ENCODE measurements around the gene SOX10.

The SOX10 gene

DNA sequence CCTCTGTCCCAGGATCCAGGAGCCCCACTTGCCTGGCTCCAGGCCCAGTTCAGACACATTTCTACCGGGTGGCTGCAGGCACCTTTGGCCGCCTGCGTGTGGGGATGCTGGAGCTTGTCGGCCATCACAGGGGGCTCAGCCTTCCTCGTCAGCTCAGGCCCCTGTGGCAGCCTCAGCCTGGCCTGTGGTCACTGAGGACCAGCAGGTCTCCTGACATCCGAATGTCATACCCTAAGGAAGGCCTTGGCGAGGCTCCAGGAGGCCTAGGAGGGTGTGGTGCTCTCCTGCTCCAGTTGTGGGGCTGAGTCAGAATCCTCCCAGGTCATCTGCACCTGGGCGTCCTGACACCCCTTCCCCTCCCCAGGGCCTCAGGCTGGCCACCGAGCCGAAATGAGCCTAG lies 14.9 kb upstream of the SOX10 start:
- no peak overlapping the region for H3K4me3 ChIP-seq (ENCODE audit: low read depth, low read length)
- DNase-seq (ENCODE audit: low read depth): no peak
- TF ChIP-seq MYC (IDR thresholded peaks at IDR 0.05; ENCODE audit: low read depth, low read length) (no peak), POLR2A (IDR thresholded peaks at IDR 0.05; ENCODE audit: extremely low read depth, insufficient read length) (no peak)
- TF ChIP-seq, protein P1, sequence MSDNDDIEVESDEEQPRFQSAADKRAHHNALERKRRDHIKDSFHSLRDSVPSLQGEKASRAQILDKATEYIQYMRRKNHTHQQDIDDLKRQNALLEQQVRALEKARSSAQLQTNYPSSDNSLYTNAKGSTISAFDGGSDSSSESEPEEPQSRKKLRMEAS (IDR thresholded peaks at IDR 0.05; ENCODE audit: low read depth, low read length): no peak
- TF ChIP-seq, protein P2, sequence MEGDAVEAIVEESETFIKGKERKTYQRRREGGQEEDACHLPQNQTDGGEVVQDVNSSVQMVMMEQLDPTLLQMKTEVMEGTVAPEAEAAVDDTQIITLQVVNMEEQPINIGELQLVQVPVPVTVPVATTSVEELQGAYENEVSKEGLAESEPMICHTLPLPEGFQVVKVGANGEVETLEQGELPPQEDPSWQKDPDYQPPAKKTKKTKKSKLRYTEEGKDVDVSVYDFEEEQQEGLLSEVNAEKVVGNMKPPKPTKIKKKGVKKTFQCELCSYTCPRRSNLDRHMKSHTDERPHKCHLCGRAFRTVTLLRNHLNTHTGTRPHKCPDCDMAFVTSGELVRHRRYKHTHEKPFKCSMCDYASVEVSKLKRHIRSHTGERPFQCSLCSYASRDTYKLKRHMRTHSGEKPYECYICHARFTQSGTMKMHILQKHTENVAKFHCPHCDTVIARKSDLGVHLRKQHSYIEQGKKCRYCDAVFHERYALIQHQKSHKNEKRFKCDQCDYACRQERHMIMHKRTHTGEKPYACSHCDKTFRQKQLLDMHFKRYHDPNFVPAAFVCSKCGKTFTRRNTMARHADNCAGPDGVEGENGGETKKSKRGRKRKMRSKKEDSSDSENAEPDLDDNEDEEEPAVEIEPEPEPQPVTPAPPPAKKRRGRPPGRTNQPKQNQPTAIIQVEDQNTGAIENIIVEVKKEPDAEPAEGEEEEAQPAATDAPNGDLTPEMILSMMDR (IDR thresholded peaks at IDR 0.05; ENCODE audit: low read depth, low read length): no peak

DNA sequence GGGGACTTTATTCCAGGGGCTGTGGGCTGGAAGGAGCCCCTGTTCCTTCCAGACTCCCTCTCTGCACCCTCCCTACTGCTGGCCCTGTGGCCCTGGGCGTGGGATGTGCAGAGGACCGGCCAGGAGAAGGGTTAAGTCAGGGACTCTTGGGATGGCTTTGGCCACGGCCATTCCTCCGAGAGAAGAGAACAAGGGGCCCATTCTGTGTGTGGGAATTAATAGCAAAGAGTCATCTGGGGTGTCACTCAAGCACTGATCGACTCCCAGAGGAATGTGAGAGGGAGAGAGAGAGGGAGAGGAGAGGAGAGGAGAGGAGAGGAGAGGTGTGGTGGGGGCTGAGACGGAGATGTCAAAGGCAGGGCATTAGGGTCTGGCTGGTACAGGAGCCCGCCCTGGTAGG lies 14.2 kb upstream of the SOX10 start:
- no peak overlapping the region for H3K4me3 ChIP-seq (ENCODE audit: low read depth, low read length)
- DNase-seq (ENCODE audit: low read depth): no peak
- TF ChIP-seq MYC (IDR thresholded peaks at IDR 0.05; ENCODE audit: low read depth, low read length) (no peak), POLR2A (IDR thresholded peaks at IDR 0.05; ENCODE audit: extremely low read depth, insufficient read length) (no peak)
- TF ChIP-seq, protein P2 (IDR thresholded peaks at IDR 0.05; ENCODE audit: low read depth, low read length): no peak
- TF ChIP-seq, protein P1 (IDR thresholded peaks at IDR 0.05; ENCODE audit: low read depth, low read length): no peak

DNA sequence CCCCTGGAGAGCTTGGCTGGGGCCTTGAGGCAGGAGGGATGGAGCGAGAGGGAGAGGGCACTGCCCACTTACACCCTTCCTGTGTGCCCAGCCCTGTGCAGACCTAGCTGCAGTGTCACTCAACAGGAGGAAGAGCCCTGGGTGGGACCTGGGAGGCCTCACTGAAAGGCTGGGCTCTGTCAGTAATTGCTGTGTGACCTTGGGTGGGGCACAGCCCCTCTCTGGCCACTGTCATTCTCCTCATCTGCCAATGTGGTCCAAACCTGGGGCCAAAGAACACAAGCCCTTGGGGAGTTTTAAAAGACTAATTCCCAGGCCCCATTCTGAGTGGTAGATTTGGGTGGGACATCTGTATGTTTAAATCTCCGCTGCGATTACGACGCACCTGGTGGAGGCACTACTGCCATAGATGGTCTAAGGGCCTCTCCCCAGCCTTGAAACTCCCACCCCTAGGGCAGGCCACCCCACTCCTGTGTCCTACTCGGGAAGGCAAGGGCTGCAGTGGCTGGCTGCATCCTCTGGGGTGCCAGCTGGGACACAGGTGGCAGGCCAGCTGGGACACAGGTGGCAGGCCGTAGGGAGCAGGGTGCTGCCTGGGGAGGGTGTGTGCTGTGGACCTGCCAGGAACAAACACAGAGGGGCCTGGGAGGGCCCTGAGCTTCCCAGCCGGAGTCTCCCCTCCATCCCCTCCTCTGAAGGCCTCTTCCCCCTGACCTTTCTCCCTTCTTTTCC lies 12.3 kb upstream of the SOX10 start:
- TF ChIP-seq POLR2A (IDR thresholded peaks at IDR 0.05; ENCODE audit: extremely low read depth, insufficient read length) (no peak), MYC (IDR thresholded peaks at IDR 0.05; ENCODE audit: low read depth, low read length) (no peak)
- TF ChIP-seq, protein P2 (IDR thresholded peaks at IDR 0.05; ENCODE audit: low read depth, low read length): no peak
- TF ChIP-seq, protein P1 (IDR thresholded peaks at IDR 0.05; ENCODE audit: low read depth, low read length): no peak
- DNase-seq (ENCODE audit: low read depth): no peak
- no peak overlapping the region for H3K4me3 ChIP-seq (ENCODE audit: low read depth, low read length)

DNA sequence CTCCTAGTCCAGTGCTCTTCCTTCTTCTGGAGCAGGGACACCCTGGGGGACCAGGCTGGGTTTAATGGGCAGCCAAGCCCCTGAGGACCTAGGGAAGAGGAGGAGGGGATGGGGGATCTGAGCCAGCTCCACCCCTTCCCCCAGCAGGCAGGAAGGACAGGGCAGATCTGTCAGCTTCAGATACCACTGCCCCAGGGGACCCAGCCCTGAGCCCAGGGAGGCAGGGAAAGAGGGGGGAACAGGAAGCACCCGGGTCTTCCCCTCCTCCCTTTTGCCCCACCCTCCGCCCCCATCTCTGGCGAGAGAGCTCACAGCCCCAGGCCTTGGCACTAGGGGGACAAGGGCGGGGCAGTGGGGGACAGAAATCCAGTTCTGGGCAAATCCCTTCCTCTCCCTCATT lies 11.7 kb upstream of the SOX10 start:
- TF ChIP-seq, protein P2 (IDR thresholded peaks at IDR 0.05; ENCODE audit: low read depth, low read length): no peak
- TF ChIP-seq, protein P1 (IDR thresholded peaks at IDR 0.05; ENCODE audit: low read depth, low read length): no peak
- TF ChIP-seq MYC (IDR thresholded peaks at IDR 0.05; ENCODE audit: low read depth, low read length) (no peak), POLR2A (IDR thresholded peaks at IDR 0.05; ENCODE audit: extremely low read depth, insufficient read length) (no peak)
- DNase-seq (ENCODE audit: low read depth): peak; percentile 91
- no peak overlapping the region for H3K4me3 ChIP-seq (ENCODE audit: low read depth, low read length)

DNA sequence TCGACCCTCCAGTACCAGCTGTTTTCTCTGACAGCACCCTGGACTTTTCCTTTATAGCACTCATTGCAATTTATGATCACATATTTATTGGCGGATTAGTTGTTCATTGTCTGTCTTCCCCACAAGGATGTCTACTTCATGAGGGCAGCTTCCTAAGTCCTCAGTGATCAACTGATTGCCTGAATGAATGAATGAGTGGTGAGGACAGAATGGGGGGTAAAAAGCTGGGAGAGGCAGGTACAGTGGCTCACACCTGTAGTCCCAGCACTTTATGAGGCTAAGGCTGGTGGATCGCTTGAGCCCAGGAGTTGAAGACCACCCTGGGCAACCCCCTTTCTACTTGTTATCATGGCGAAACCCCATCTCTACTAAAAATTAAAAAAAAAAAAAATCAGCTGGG lies 11.1 kb upstream of the SOX10 start:
- no peak overlapping the region for H3K4me3 ChIP-seq (ENCODE audit: low read depth, low read length)
- TF ChIP-seq, protein P1 (IDR thresholded peaks at IDR 0.05; ENCODE audit: low read depth, low read length): no peak
- TF ChIP-seq MYC (IDR thresholded peaks at IDR 0.05; ENCODE audit: low read depth, low read length) (no peak), POLR2A (IDR thresholded peaks at IDR 0.05; ENCODE audit: extremely low read depth, insufficient read length) (no peak)
- TF ChIP-seq, protein P2 (IDR thresholded peaks at IDR 0.05; ENCODE audit: low read depth, low read length): no peak
- no peak for DNase-seq (ENCODE audit: low read depth)
